MM.1S (cell line): ENCODE measurements around the gene MYOCD.

Source experiments
- DNase-seq: peaks from one replicate; pipeline ENCODE4 v3.0.0-alpha.2; 2015
- H2AFZ ChIP-seq: fragments of 300-600 bp; sonication (generic); 2 replicates; pipeline ENCODE4 v1.6.0; 2016; ENCODE audit warnings: antibody characterized with exemption, low read length
- H3F3A ChIP-seq: fragments of 300-600 bp; sonication (generic); 2 replicates; pipeline ENCODE4 v1.6.1; 2016; ENCODE audit warnings: mild to moderate bottlenecking, antibody characterized with exemption, low read length, moderate library complexity, mixed read lengths; ENCODE audit not compliant: insufficient read depth
- H3K27ac ChIP-seq: fragments of 300-600 bp; sonication (generic); 2 replicates; pipeline ENCODE4 v1.5.1; 2016; ENCODE audit warnings: mild to moderate bottlenecking, low read length
- H3K27me3 ChIP-seq: fragments of 300-600 bp; sonication (generic); replicated peaks from 2 replicates; pipeline ENCODE4 v1.6.0; 2016; ENCODE audit warnings: low read length; ENCODE audit not compliant: insufficient read depth
- H3K36me3 ChIP-seq: fragments of 300-600 bp; sonication (generic); replicated peaks from 2 replicates; pipeline ENCODE4 v1.6.1; 2016; ENCODE audit warnings: mild to moderate bottlenecking, low read length, mixed read lengths; ENCODE audit not compliant: insufficient read depth
- H3K4me1 ChIP-seq: fragments of 300-600 bp; sonication (generic); 2 replicates; pipeline ENCODE4 v1.6.1; 2016; ENCODE audit warnings: low read length, mixed read lengths
- H3K4me2 ChIP-seq: fragments of 300-600 bp; sonication (generic); 2 replicates; pipeline ENCODE4 v1.6.0; 2016; ENCODE audit warnings: low read depth, low read length
- H3K4me3 ChIP-seq: fragments of 300-600 bp; sonication (generic); 2 replicates; pipeline ENCODE4 v1.5.1; 2016; ENCODE audit warnings: low read length, mixed read lengths
- H3K79me2 ChIP-seq: fragments of 300-600 bp; sonication (generic); 2 replicates; pipeline ENCODE4 v1.6.1; 2016; ENCODE audit warnings: mixed run types, low read length, mixed read lengths
- H3K9ac ChIP-seq: fragments of 300-600 bp; sonication (generic); 2 replicates; pipeline ENCODE4 v1.6.1; 2016; ENCODE audit warnings: low read length, mixed read lengths
- H3K9me2 ChIP-seq: fragments of 300-600 bp; sonication (generic); replicated peaks from 2 replicates; pipeline ENCODE4 v1.6.1; 2016; ENCODE audit warnings: mild to moderate bottlenecking, low read length, mixed read lengths; ENCODE audit not compliant: insufficient read depth
- H3K9me3 ChIP-seq: fragments of 300-600 bp; sonication (generic); replicated peaks from 2 replicates; pipeline ENCODE4 v1.6.1; 2016; ENCODE audit warnings: mild to moderate bottlenecking, low read length, mixed read lengths; ENCODE audit not compliant: insufficient read depth
- H4K20me1 ChIP-seq: fragments of 300-600 bp; sonication (generic); 2 replicates; pipeline ENCODE4 v1.6.1; 2016; ENCODE audit warnings: mild to moderate bottlenecking, low read length, moderate library complexity, mixed read lengths; ENCODE audit not compliant: insufficient read depth
- CTCF ChIP-seq: fragments of 300-600 bp; sonication (generic); IDR thresholded peaks from 2 replicates; pipeline ENCODE4 v1.5.1; 2016; ENCODE audit warnings: antibody characterized with exemption, low read length, mixed read lengths
- EZH2 ChIP-seq: fragments of 300-600 bp; sonication (generic); optimal IDR thresholded peaks from 2 replicates; pipeline ENCODE3; 2017; ENCODE audit warnings: low read depth, mild to moderate bottlenecking, antibody characterized with exemption, low read length, mixed read lengths
- EZH2phosphoT487 ChIP-seq: fragments of 300-600 bp; sonication (generic); IDR thresholded peaks from 2 replicates; pipeline ENCODE4 v1.6.1; 2018; ENCODE audit warnings: antibody characterized with exemption, low read length

MYOCD gene

GRCh38 chr17:12706070-12706469, 40.4 kb downstream of the MYOCD start:
- Histone ChIP-seq H3K9me2 (no peaks in the 10 kb centered on the region), H3K9ac (no peak overlapping the region), H4K20me1 (no peaks in the 10 kb centered on the region), H3K4me2 (no peak overlapping the region), H3F3A (no peaks in the 10 kb centered on the region), H3K4me1 (no peaks in the 10 kb centered on the region), H2AFZ (no peak overlapping the region), H3K36me3 (no peaks in the 10 kb centered on the region), H3K9me3 (no peaks in the 10 kb centered on the region), H3K4me3 (no peak overlapping the region), H3K27ac (no peak overlapping the region), H3K79me2 (no peaks in the 10 kb centered on the region), H3K27me3 (no peaks in the 10 kb centered on the region)
- DNase-seq, result no peak
- no peak for TF ChIP-seq EZH2phosphoT487
- TF ChIP-seq CTCF, result no peak
- no peak for TF ChIP-seq EZH2

- no peak overlapping the region for H3K4me3 ChIP-seq
- no peaks in the 10 kb centered on the region for H3K79me2 ChIP-seq
- H3F3A ChIP-seq, result no peaks in the 10 kb centered on the region
- H3K27me3 ChIP-seq, result no peaks in the 10 kb centered on the region
- H2AFZ ChIP-seq, result no peak overlapping the region
- no peaks in the 10 kb centered on the region for H3K4me1 ChIP-seq
- TF ChIP-seq EZH2 (no peak), EZH2phosphoT487 (no peak), CTCF (no peak)
- H3K9me2 ChIP-seq, result no peaks in the 10 kb centered on the region
- no peak overlapping the region for H3K27ac ChIP-seq
- H3K9me3 ChIP-seq, result no peaks in the 10 kb centered on the region
- no peak overlapping the region for H3K4me2 ChIP-seq
- DNase-seq, result no peak
- no peak overlapping the region for H3K9ac ChIP-seq
- H4K20me1 ChIP-seq, result no peaks in the 10 kb centered on the region
- H3K36me3 ChIP-seq, result no peaks in the 10 kb centered on the region
These were observed 43.4 kb downstream of the MYOCD start for GRCh38 chr17:12709063-12709462.

- H4K20me1 ChIP-seq, result no peaks in the 10 kb centered on the region
- H3F3A ChIP-seq, result no peaks in the 10 kb centered on the region
- H3K27me3 ChIP-seq, result no peaks in the 10 kb centered on the region
- no peak for DNase-seq
- no peak for TF ChIP-seq EZH2
- TF ChIP-seq EZH2phosphoT487, result no peak
- TF ChIP-seq CTCF, result no peak
- no peaks in the 10 kb centered on the region for H3K4me1 ChIP-seq
- H3K36me3 ChIP-seq, result no peaks in the 10 kb centered on the region
- no peak overlapping the region for H3K9ac ChIP-seq
- H2AFZ ChIP-seq, result no peak overlapping the region
- no peaks in the 10 kb centered on the region for H3K9me3 ChIP-seq
- no peak overlapping the region for H3K4me2 ChIP-seq
- no peaks in the 10 kb centered on the region for H3K9me2 ChIP-seq
- no peak overlapping the region for H3K27ac ChIP-seq
- no peak overlapping the region for H3K4me3 ChIP-seq
- no peaks in the 10 kb centered on the region for H3K79me2 ChIP-seq
These were observed 46.7 kb downstream of the MYOCD start for GRCh38 chr17:12712415-12712814.
